ENCODE data around the gene FXYD6. TPM values are rescaled to one million over a fixed set of nuclear protein-coding genes. Genes with fewer than 3 reads are reported as not detected.

FXYD6 gene
- total RNA-seq, 2 experiments from 2014 or later = not detected

GRCh38 chr11:117819096-117820040 is 57.1 kb downstream of the FXYD6 start:
- no peak overlapping the region for H3K27ac ChIP-seq (ENCODE audit: low read depth, low read length, poor library complexity, severe bottlenecking)
- no peaks in the 10 kb centered on the region for H3K79me2 ChIP-seq (ENCODE audit: insufficient read depth, low read depth, low read length)
- no peak for TF ChIP-seq EZH2phosphoT487 (IDR thresholded peaks at IDR 0.05; ENCODE audit: borderline replicate concordance, low read depth, low read length)
- TF ChIP-seq CTCF (conservative IDR thresholded peaks at IDR 0.05; ENCODE audit: low read length) = peak; percentile 70
- H3K9me2 ChIP-seq (ENCODE audit: insufficient read depth, low read length) = no peaks in the 10 kb centered on the region
- H2AFZ ChIP-seq (ENCODE audit: low read length) = no peak overlapping the region
- CTCF ChIA-PET (ENCODE audit: unreplicated experiment) = interaction anchor here (1.1 to 2.4 kb wide), 2 partner anchors 12 to 133 kb away, joined by 5 to 11 read pairs; no protein-coding TSS in a partner anchor
- H3K36me3 ChIP-seq (ENCODE audit: insufficient read depth, low read length) = no peaks in the 10 kb centered on the region
- BruUV-seq (replicated peaks) = no TSS peak
- H3K4me3 ChIP-seq (ENCODE audit: low read depth, low read length, poor library complexity, severe bottlenecking) = no peak overlapping the region
- no peaks in the 10 kb centered on the region for H3K9me3 ChIP-seq (ENCODE audit: low read length)
- peaks cover 15% of the 10 kb centered on the region for H3K4me1 ChIP-seq (ENCODE audit: insufficient read depth, low read length, poor library complexity, severe bottlenecking)
- no peaks in the 10 kb centered on the region; the same call in 1 of the 2 replicates for H4K20me1 ChIP-seq (ENCODE audit: insufficient read depth, low read length)
- DNase-seq (ENCODE audit: low spot score) = peak; percentile 35
- H3K4me2 ChIP-seq (ENCODE audit: low read length) = no peak overlapping the region
- POLR2A ChIA-PET = no interaction called here
- intact Hi-C loops (cut with micrococcal nuclease; ENCODE audit: unreplicated experiment) = loop anchor here (1.0 to 10.0 kb wide), 3 partner anchors 125 to 355 kb away; partner anchors contain the start of gene SCN2B

- Histone ChIP-seq H2AFZ (ENCODE audit: low read length) (no peak overlapping the region), H3K27ac (ENCODE audit: low read depth, low read length, poor library complexity, severe bottlenecking) (no peak overlapping the region), H3K9me2 (ENCODE audit: insufficient read depth, low read length) (no peaks in the 10 kb centered on the region), H3K4me1 (ENCODE audit: insufficient read depth, low read length, poor library complexity, severe bottlenecking) (peaks cover 16% of the 10 kb centered on the region), H3K36me3 (ENCODE audit: insufficient read depth, low read length) (no peaks in the 10 kb centered on the region), H3K79me2 (ENCODE audit: insufficient read depth, low read depth, low read length) (no peaks in the 10 kb centered on the region), H3K4me2 (ENCODE audit: low read length) (no peak overlapping the region), H3K9me3 (ENCODE audit: low read length) (no peaks in the 10 kb centered on the region), H3K4me3 (ENCODE audit: low read depth, low read length, poor library complexity, severe bottlenecking) (no peak overlapping the region), H4K20me1 (ENCODE audit: insufficient read depth, low read length) (no peaks in the 10 kb centered on the region; the same call in 1 of the 2 replicates)
- DNase-seq (ENCODE audit: low spot score) = no peak
- intact Hi-C loops (cut with micrococcal nuclease; ENCODE audit: unreplicated experiment) = loop anchor here (10.0 kb wide), 2 partner anchors 127 to 357 kb away; partner anchors contain the start of gene SCN2B
- BruUV-seq (replicated peaks) = no TSS peak
- TF ChIP-seq CTCF (conservative IDR thresholded peaks at IDR 0.05; ENCODE audit: low read length) (peak; percentile 52; the same call in 1 of the 2 replicates), EZH2phosphoT487 (IDR thresholded peaks at IDR 0.05; ENCODE audit: borderline replicate concordance, low read depth, low read length) (no peak)
- POLR2A ChIA-PET = interaction anchor here (1.9 kb wide), 1 partner anchor 10 kb away, joined by 7 read pairs; no protein-coding TSS in a partner anchor
- CTCF ChIA-PET (ENCODE audit: unreplicated experiment) = interaction anchor here (1.1 to 2.4 kb wide), 2 partner anchors 11 to 135 kb away, joined by 5 to 11 read pairs; no protein-coding TSS in a partner anchor
Measured at GRCh38 chr11:117818041-117818873, 58.2 kb downstream of the FXYD6 start.

Data from OCI-LY7 (cell line).